Measurements from ENCODE around the gene LLPH. TPM values are rescaled to one million over a fixed set of nuclear protein-coding genes. Genes with fewer than 3 reads are reported as not detected.
A peak's percentile ranks its signal among the peaks of the same experiment; 100 is the strongest.
"Not testable (repeated sequence)": the region's sequence is repeated elsewhere in the genome, so short reads cannot be mapped to it uniquely, and the experiment has no call there.

LLPH gene
- 16.5 TPM for total RNA-seq

GRCh38 chr12:66130267-66131066 lies at the start of gene LLPH:
LLPH (minus strand) TSS chr12:66130750; CDS start chr12:66129106, 1,644 bp downstream.
- DNase-seq (ENCODE audit: low spot score) = peak; percentile 90

- DNase-seq (ENCODE audit: low spot score) = no peak
These were observed 45.8 kb upstream of the LLPH start for GRCh38 chr12:66176105-66176900.

GRCh38 chr12:66174391-66175325 lies 44.1 kb upstream of the LLPH start:
- not testable (repeated sequence) for DNase-seq (ENCODE audit: low spot score)

GRCh38 chr12:66170606-66171005 lies 40.1 kb upstream of the LLPH start:
- DNase-seq (ENCODE audit: low spot score) = no peak

GRCh38 chr12:66169221-66170170 lies 38.9 kb upstream of the LLPH start, which contains the start of gene TMBIM4:
TMBIM4 (minus strand) TSS chr12:66169996; CDS start chr12:66169951, 45 bp downstream.
- DNase-seq (ENCODE audit: low spot score) = peak; percentile 89

- no peak for DNase-seq (ENCODE audit: low spot score)
These were observed 37.9 kb upstream of the LLPH start for GRCh38 chr12:66168410-66168809.

- DNase-seq (ENCODE audit: low spot score) = no peak
These were observed 36.0 kb upstream of the LLPH start for GRCh38 chr12:66166561-66166960.

GRCh38 chr12:66165141-66165540 lies 34.6 kb upstream of the LLPH start:
- DNase-seq (ENCODE audit: low spot score) = no peak

GRCh38 chr12:66164349-66164821 lies 33.8 kb upstream of the LLPH start:
- no peak for DNase-seq (ENCODE audit: low spot score)

- no peak for DNase-seq (ENCODE audit: low spot score)
These were observed 32.7 kb upstream of the LLPH start for GRCh38 chr12:66163289-66163688.

GRCh38 chr12:66162701-66163100 lies 32.2 kb upstream of the LLPH start:
- DNase-seq (ENCODE audit: low spot score) = no peak

GRCh38 chr12:66160704-66161103 lies 30.2 kb upstream of the LLPH start:
- DNase-seq (ENCODE audit: low spot score) = no peak

- DNase-seq (ENCODE audit: low spot score) = no peak
These were observed 28.6 kb upstream of the LLPH start for GRCh38 chr12:66159123-66159522.

- DNase-seq (ENCODE audit: low spot score) = no peak
These were observed 26.1 kb upstream of the LLPH start for GRCh38 chr12:66156654-66157053.

- no peak for DNase-seq (ENCODE audit: low spot score)
These were observed 24.2 kb upstream of the LLPH start for GRCh38 chr12:66154776-66155175.

GRCh38 chr12:66152732-66153131 lies 22.2 kb upstream of the LLPH start:
- DNase-seq (ENCODE audit: low spot score) = no peak

- DNase-seq (ENCODE audit: low spot score) = no peak
These were observed 19.3 kb upstream of the LLPH start for GRCh38 chr12:66149702-66150398.

- peak; percentile 63 for DNase-seq (ENCODE audit: low spot score)
These were observed 14.5 kb upstream of the LLPH start for GRCh38 chr12:66144791-66145754.

GRCh38 chr12:66143868-66144267 lies 13.3 kb upstream of the LLPH start:
- no peak for DNase-seq (ENCODE audit: low spot score)

Data from mucosa of gallbladder (tissue), 1 donor.